Measurements from ENCODE around the gene IL9R. TPM values are rescaled to one million over a fixed set of nuclear protein-coding genes. Genes with fewer than 3 reads are reported as not detected.

IL9R gene
- total and polyA plus RNA-seq, 9 of the 15 experiments (the other 6 are each of a cell fraction or from before 2014, with no cell fraction given): 0.58 to 2.7 (median 1.6) TPM

DNA sequence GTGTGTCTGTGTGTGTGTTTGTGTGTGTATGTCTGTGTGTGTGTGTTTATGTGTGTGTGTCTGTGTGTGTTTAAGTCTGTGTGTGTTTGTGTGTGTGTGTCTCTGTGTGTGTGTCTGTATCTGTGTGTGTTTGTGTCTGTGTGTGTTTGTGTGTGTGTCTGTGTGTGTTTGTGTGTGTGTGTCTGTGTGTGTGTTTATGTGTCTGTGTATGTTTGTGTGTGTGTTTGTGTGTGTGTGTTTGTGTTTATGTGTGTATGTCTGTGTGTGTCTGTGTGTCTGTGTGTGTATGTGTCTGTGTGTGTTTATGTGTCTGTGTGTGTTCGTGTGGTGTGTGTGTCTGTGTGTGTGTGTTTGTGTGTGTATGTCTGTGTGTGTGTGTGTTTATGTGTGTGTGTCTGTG lies 11.4 kb downstream of the IL9R start (continued):
- TF ChIP-seq STAT6 (CRISPR knock-in tag; IDR thresholded peaks at IDR 0.05): no peak
- no peak for TF ChIP-seq MTA1 (IDR thresholded peaks at IDR 0.05; ENCODE audit: borderline replicate concordance)
- TF ChIP-seq SETDB1 (IDR thresholded peaks at IDR 0.05; ENCODE audit: low read length): no peak
- no peak for TF ChIP-seq ZNF57 (CRISPR knock-in tag; IDR thresholded peaks at IDR 0.05)
- TF ChIP-seq ARHGAP35 (IDR thresholded peaks at IDR 0.05; ENCODE audit: partially characterized antibody): peak; percentile 52
- TF ChIP-seq CREBBP (IDR thresholded peaks at IDR 0.05; ENCODE audit: low read depth, low read length): no peak
- TF ChIP-seq CREB5 (CRISPR knock-in tag; IDR thresholded peaks at IDR 0.05): no peak
- TF ChIP-seq EGR1 (conservative IDR thresholded peaks at IDR 0.05): no peak
- no peak for TF ChIP-seq ZNF717 (CRISPR knock-in tag; IDR thresholded peaks at IDR 0.05)
- TF ChIP-seq MCM3 (IDR thresholded peaks at IDR 0.05): no peak
- TF ChIP-seq MAFF (IDR thresholded peaks at IDR 0.05; ENCODE audit: low read length): no peak
- TF ChIP-seq, protein P1, sequence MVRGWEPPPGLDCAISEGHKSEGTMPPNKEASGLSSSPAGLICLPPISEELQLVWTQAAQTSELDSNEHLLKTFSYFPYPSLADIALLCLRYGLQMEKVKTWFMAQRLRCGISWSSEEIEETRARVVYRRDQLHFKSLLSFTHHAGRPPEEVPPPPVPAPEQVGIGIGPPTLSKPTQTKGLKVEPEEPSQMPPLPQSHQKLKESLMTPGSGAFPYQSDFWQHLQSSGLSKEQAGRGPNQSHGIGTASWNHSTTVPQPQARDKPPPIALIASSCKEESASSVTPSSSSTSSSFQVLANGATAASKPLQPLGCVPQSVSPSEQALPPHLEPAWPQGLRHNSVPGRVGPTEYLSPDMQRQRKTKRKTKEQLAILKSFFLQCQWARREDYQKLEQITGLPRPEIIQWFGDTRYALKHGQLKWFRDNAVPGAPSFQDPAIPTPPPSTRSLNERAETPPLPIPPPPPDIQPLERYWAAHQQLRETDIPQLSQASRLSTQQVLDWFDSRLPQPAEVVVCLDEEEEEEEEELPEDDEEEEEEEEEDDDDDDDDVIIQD (CRISPR knock-in tag; IDR thresholded peaks at IDR 0.05): no peak
- TF ChIP-seq HBP1 (CRISPR knock-in tag; IDR thresholded peaks at IDR 0.05): peak; percentile 73; the same call in 1 of the 2 replicates
- TF ChIP-seq SMARCE1 (IDR thresholded peaks at IDR 0.05): 0 out of 2 replicates have a peak, but pooled peaks have one; percentile 24
- TF ChIP-seq BRF2 (IDR thresholded peaks at IDR 0.05; ENCODE audit: borderline replicate concordance, insufficient read depth, insufficient read length): no peak
- TF ChIP-seq NCOA1 (IDR thresholded peaks at IDR 0.05; ENCODE audit: low read depth): no peak
- TF ChIP-seq ID3 (CRISPR knock-in tag; IDR thresholded peaks at IDR 0.05): no peak
- TF ChIP-seq ID3 (tag; IDR thresholded peaks at IDR 0.05): no peak
- no peak for TF ChIP-seq ELF4 (CRISPR knock-in tag; IDR thresholded peaks at IDR 0.05)
- TF ChIP-seq ZNF507 (tag; conservative IDR thresholded peaks at IDR 0.05): no peak
- TF ChIP-seq, protein P2, sequence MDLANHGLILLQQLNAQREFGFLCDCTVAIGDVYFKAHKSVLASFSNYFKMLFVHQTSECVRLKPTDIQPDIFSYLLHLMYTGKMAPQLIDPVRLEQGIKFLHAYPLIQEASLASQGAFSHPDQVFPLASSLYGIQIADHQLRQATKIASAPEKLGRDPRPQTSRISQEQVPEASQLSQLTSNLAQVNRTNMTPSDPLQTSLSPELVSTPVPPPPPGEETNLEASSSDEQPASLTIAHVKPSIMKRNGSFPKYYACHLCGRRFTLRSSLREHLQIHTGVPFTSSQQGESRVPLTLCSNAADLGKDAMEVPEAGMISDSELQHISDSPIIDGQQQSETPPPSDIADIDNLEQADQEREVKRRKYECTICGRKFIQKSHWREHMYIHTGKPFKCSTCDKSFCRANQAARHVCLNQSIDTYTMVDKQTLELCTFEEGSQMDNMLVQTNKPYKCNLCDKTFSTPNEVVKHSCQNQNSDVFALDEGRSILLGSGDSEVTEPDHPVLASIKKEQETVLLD (IDR thresholded peaks at IDR 0.05): 0 out of 2 replicates have a peak, but pooled peaks have one; percentile 34
